ENCODE data around the gene ABCC3. TPM values are rescaled to one million over a fixed set of nuclear protein-coding genes. Genes with fewer than 3 reads are reported as not detected.

The ABCC3 gene, protein sequence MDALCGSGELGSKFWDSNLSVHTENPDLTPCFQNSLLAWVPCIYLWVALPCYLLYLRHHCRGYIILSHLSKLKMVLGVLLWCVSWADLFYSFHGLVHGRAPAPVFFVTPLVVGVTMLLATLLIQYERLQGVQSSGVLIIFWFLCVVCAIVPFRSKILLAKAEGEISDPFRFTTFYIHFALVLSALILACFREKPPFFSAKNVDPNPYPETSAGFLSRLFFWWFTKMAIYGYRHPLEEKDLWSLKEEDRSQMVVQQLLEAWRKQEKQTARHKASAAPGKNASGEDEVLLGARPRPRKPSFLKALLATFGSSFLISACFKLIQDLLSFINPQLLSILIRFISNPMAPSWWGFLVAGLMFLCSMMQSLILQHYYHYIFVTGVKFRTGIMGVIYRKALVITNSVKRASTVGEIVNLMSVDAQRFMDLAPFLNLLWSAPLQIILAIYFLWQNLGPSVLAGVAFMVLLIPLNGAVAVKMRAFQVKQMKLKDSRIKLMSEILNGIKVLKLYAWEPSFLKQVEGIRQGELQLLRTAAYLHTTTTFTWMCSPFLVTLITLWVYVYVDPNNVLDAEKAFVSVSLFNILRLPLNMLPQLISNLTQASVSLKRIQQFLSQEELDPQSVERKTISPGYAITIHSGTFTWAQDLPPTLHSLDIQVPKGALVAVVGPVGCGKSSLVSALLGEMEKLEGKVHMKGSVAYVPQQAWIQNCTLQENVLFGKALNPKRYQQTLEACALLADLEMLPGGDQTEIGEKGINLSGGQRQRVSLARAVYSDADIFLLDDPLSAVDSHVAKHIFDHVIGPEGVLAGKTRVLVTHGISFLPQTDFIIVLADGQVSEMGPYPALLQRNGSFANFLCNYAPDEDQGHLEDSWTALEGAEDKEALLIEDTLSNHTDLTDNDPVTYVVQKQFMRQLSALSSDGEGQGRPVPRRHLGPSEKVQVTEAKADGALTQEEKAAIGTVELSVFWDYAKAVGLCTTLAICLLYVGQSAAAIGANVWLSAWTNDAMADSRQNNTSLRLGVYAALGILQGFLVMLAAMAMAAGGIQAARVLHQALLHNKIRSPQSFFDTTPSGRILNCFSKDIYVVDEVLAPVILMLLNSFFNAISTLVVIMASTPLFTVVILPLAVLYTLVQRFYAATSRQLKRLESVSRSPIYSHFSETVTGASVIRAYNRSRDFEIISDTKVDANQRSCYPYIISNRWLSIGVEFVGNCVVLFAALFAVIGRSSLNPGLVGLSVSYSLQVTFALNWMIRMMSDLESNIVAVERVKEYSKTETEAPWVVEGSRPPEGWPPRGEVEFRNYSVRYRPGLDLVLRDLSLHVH (N-terminal part only)
- polyA plus RNA-seq = 10 to 100 TPM in 1 of 3 donors, 1 to 10 TPM in 2; 3.0 to 25.1 (median 8.1) TPM

DNA sequence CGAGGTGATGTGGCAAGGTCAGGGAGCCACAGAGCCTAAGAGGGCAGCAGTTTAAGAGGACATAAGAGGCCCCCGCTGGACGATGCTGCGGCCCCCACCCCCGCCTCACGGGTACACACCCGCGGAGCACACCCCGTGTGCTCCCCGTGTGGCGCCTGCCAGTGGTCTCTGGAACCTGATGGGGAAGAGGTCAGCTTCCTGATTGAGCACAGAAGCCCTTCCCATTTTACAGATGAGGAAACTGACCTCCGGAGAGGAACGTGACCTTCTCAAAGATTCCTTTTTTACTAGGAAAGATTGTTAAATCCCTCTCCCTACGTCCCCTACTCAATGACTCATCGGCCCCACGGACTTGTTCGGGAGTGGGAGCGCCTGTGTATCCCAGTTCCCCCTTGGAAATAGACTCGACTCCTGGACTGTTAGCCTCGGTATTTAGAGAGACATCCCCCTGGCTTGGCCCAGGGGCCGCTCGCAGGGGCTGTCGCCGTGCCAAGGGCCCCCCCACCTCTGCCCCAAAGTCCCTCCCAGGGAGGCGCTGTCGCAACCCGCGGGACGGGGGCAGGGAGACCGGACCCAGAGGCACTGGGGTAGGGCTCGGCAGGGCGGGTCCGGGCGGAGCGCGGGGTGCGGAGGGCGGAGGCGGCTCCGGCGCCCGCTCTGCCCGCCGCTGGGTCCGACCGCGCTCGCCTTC is at the start of gene ABCC3:
ABCC3 (plus strand) TSS at position 658 of the 691 bp plus-strand sequence. CDS start 56 bp downstream, outside the sequence.
- WGBS, 3 donors = 10 to 19% (median 13%) methylated on average over 26 to 48 of the region's 48 CpGs
- no peak within 1 kb of the TSS for H3K27ac ChIP-seq (ENCODE audit: low read depth, low read length)

DNA sequence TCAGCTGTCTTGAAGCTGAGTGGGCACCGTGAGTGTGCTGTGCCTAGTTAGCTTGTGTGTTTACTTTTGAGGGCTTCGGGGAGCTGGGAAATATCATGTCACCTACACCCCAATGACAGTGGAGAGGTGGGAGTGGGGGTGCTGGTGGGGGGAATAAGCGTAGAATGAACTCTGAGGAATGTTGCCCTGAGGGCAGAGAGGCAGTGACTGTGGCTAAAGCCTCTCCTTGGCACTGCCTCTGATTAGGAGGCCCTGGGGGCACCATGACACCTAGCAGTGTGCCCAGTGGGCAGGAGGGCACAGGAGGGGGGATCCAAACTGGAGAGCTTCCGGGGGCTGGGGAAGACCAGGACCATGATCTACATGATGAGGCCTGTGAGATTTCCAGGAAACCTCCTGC is 49.3 kb upstream of the ABCC3 start:
- H3K27ac ChIP-seq (ENCODE audit: low read depth, low read length) = no peak overlapping the region
- WGBS, 3 donors = 87 to 92% (median 88%) methylated on average over 4 of the region's 4 CpGs

- 85 to 92% (median 89%) methylated on average over 7 to 8 of the region's 8 CpGs for WGBS, 3 donors
- no peak overlapping the region for H3K27ac ChIP-seq (ENCODE audit: low read depth, low read length)
Measured at GRCh38 chr17:50585891-50586290, 48.8 kb upstream of the ABCC3 start.

DNA sequence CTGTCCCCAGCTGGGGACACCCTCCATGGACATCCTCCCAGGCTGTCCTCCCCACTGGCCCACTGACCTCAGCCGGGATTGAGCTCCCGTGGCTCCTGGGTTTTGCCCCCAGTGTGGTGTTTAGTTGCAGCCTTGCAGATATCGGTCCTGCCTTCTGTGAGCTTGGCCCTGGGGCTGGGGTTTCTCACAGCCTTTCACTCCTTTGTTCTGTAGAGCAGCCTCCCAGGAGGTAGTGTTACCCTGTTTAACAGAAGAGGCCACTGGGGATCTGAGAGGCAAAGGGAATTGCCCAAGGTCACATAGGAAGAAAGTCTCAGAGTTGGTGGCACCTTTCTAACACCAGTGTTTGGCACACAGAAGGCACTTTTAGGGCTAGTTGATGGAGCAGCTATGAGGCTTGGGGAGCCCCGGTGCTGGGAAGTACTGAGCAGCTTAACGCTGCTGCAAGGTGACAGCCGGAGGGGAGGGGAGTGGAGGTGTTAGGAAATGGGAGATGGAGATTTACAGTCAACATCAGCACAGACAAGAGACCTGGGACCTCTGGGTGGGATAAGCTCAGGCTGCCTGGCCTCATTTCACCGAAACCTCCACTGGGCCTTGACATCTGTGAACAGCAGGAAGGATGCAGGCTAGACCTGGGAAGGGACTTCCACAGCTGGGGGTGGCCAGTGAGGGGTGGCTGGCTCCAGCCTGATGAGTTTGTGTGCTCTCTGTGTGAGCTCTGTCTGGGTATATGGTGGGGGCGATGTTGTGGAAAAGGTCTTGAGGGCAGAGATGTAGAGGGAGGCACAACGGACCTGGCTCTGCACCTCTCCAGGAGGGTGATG is 48.0 kb upstream of the ABCC3 start:
- 89 to 92% (median 89%) methylated on average over 9 of the region's 9 CpGs for WGBS, 3 donors
- H3K27ac ChIP-seq (ENCODE audit: low read depth, low read length) = no peak overlapping the region

DNA sequence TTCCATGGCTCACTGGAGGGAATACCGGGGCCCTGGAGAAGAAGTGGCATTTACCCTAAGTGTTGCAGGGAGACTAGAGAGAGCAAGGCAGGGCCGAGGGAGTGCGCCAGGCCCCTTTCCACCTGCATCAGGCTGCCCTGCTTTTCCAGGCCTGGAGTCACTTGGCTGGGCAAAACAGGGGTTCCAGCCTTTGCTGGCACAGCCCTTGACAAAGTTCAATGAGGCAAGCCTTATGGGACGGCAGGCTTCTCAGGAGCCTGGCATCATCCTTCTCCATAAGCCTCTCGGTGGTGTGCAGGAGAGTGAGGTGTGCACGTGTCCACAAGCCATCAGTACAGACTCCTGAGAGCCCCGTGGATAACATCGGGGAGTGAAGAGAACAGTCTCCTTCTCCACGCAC is 47.1 kb upstream of the ABCC3 start:
- 84 to 89% (median 86%) methylated on average over 9 of the region's 9 CpGs for WGBS, 3 donors
- H3K27ac ChIP-seq (ENCODE audit: low read depth, low read length) = no peak overlapping the region

DNA sequence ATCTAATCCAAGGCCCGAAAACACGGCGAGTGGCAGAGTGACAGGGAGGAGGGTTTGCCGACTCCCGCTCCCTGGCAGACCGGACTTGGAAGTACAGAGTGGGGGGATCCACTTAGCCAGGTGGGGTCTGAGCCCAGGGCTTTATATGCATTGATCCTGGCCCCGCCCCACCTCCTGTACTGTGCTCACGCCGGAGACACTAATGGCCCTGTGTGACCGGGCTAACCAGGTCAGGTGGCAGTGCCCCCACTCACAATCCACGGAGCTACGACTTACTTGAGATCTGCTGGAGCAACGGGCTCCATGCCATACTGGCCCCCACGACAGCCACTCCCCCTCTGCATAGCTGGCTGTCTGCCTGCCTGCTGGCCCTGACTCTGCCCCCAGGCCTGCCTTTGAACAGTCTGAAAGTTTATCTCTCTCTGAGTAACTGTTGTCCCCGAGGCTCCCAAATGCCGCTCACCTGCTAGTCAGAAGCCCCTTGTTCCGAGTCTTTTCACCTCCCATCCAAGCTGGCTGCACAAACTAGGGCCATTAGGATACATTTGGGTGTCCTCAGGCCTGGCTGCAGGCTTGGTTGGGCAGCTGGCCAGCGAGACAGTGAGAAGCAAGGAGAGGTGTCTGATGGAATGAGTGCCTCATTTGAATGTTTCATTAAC is 46.2 kb upstream of the ABCC3 start:
- WGBS, 3 donors = 53 to 75% (median 73%) methylated on average over 18 of the region's 18 CpGs

GRCh38 chr17:50589095-50589705 is 45.5 kb upstream of the ABCC3 start:
- no peak overlapping the region for H3K27ac ChIP-seq (ENCODE audit: low read depth, low read length)
- 58 to 61% (median 60%) methylated on average over 10 of the region's 10 CpGs for WGBS, 3 donors

More for the DNA sequence above, 46.2 kb upstream of the ABCC3 start:
- H3K27ac ChIP-seq (ENCODE audit: low read depth, low read length) = no peak overlapping the region

- 92 to 95% (median 94%) methylated on average over 24 of the region's 24 CpGs for WGBS, 3 donors
Measured at GRCh38 chr17:50590946-50591737, 43.5 kb upstream of the ABCC3 start.

DNA sequence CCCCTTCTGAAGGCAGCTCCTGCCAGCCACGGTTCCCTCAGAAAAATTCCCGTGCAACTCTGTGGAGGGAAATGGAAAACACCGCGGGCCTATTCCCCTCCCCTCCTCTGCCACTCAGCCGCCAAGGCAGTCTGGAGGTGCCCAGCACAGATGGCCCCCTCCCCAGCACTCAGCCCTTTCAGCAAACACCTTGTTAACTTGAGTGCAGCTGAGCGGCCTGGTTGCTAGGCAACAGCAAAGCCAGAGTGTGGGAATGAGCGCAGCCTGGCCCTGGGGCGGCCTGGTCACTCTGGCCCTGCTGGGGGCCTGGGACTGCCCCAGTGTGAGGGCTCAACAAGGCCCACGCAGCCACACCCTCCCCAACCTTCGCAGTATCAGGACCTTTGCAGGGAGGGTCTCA is 41.4 kb upstream of the ABCC3 start:
- no peak overlapping the region for H3K27ac ChIP-seq (ENCODE audit: low read depth, low read length)
- WGBS, 3 donors = 36 to 75% (median 72%) methylated on average over 10 of the region's 10 CpGs

More at GRCh38 chr17:50590946-50591737, 43.5 kb upstream of the ABCC3 start:
- H3K27ac ChIP-seq (ENCODE audit: low read depth, low read length) = no peak overlapping the region

DNA sequence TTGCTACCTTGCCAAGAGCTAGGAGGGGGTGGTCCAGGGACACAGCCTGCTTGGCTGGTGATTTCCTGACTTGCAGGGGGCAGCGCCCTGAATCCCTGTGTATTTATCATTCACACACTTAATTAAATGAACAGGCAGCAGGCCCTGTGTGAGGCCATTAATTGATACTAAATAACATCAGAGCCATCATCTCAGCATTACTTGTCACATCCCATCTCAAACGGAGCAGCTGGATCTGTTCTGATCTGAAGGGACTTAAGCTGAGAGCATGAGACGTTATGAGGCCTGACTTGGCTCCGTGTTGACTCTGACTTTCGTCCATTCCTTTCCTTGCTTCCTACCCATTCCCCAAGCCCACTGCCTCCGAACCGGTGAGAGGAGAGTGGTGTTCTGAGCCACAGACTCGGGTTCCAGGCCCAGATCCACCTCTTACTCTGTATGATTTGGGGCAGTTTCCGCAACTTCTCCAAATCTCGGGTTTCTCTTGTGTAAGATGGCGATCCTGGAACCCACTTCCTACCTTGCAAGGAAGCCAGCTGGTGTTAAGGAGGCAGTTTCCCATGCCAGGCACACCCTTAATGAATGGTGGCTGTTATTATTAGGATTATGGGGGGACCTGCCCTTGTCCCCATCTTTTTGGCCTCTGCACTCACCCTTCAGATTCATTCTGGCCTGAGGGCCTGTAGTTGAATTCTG is 40.4 kb upstream of the ABCC3 start:
- WGBS, 3 donors = 76 to 89% (median 81%) methylated on average over 11 of the region's 11 CpGs
- no peak overlapping the region for H3K27ac ChIP-seq (ENCODE audit: low read depth, low read length)

GRCh38 chr17:50594892-50595291 is 39.8 kb upstream of the ABCC3 start:
- no peak overlapping the region for H3K27ac ChIP-seq (ENCODE audit: low read depth, low read length)
- WGBS, 3 donors = 86 to 94% (median 88%) methylated on average over 21 of the region's 21 CpGs

DNA sequence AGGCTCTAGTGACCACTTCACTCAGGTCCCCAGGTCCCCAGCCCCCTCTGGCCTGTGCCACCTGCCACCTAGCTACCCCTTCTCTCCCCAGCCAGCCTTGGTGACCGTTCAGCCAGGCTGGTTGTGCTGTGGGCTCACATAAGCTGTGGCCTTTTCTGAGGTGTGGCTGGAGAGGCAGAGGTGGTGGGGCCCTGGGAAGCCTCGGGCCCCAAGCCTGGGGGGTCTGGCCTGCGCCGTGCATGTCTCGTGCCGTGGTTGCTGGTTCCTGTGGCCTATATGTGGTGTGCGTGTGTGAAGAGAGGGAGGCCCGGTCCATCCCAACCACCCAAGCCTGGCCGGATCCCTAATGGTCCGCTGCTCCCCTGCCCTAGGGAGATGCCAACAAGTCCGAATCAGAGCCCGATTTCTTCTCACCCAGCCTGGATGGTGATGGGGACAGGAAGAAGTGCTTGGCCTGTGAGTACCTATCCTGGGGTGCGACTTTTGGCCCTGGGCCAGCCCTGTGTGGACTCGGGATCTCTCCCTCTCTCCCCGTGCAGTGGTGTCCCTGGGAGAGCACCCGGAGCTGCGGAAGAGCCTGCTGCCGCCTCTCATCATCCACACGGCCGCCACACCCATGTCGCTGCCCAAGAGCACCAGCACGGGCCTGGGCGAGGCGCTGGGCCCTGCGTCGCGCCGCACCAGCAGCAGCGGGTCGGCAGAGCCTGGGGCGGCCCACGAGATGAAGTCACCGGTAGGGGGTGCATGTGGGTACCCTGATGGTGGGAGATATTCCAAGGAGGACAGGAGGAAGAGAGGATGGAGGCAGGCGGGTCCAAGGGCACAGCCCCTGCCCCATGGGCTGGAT is 38.3 kb upstream of the ABCC3 start:
- H3K27ac ChIP-seq (ENCODE audit: low read depth, low read length) = no peak overlapping the region
- WGBS, 3 donors = 82 to 83% (median 82%) methylated on average over 32 to 34 of the region's 34 CpGs

GRCh38 chr17:50598487-50598886 is 36.2 kb upstream of the ABCC3 start:
- WGBS, 3 donors = 71 to 86% (median 75%) methylated on average over 5 of the region's 5 CpGs
- no peak overlapping the region for H3K27ac ChIP-seq (ENCODE audit: low read depth, low read length)

DNA sequence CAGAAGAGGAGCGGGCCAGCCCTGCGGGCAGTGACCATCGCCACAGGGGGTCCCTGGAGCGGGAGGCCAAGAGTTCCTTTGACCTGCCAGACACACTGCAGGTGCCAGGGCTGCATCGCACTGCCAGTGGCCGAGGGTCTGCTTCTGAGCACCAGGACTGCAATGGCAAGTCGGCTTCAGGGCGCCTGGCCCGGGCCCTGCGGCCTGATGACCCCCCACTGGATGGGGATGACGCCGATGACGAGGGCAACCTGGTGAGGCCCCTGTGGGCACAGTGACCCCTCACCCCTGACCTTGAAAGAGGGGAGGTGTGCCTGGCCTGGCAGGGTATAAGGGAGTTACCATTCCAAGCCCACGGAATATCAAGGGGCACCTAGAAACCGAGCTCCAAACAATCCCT is 35.1 kb upstream of the ABCC3 start:
- no peak overlapping the region for H3K27ac ChIP-seq (ENCODE audit: low read depth, low read length)
- WGBS, 3 donors = 91 to 96% (median 94%) methylated on average over 15 of the region's 15 CpGs
